CD14-positive monocyte (primary cell): ENCODE data around the gene UBR1. TPM values are rescaled to one million over a fixed set of nuclear protein-coding genes. Genes with fewer than 3 reads are reported as not detected.

Source experiments
- DNase-seq, 3 donors: peaks; one replicate each; pipeline ENCODE4 v3.0.0-alpha.2; 2011 to 2022
- H2AFZ ChIP-seq: 2 replicates; pipeline ENCODE4 v1.6.0; 2012; ENCODE audit warnings: mild to moderate bottlenecking, low read depth, low read length, inconsistent platforms; ENCODE audit not compliant: insufficient read depth, poor library complexity, severe bottlenecking
- H3K27ac ChIP-seq, 2 donors: 1 replicate in 1 of 2; 2 replicates in 1 of 2; pipeline ENCODE4 v1.5.1; 2012 to 2013; ENCODE audit warnings: low read length in 2 of 2, control low read depth in 1 of 2, inconsistent platforms in 1 of 2, low read depth in 1 of 2, mild to moderate bottlenecking in 1 of 2
- H3K27me3 ChIP-seq, 2 donors: one replicate each; pipeline versions ENCODE4 v1.6.0 to v1.6.1; 2011 to 2013; ENCODE audit warnings: low read length in 2 of 2; ENCODE audit not compliant: control insufficient read depth in 2 of 2, insufficient read depth in 2 of 2
- H3K36me3 ChIP-seq, 2 donors: replicated peaks in 1 of 2; 1 replicate in 1 of 2; 2 replicates in 1 of 2; pipeline versions ENCODE4 v1.5.1 to v1.6.1; 2012 to 2013; ENCODE audit warnings: low read length in 2 of 2, control low read depth in 1 of 2, inconsistent platforms in 1 of 2, mild to moderate bottlenecking in 1 of 2; ENCODE audit not compliant: insufficient read depth in 2 of 2, control insufficient read depth in 1 of 2
- H3K4me1 ChIP-seq, 2 donors: 1 replicate in 1 of 2; 2 replicates in 1 of 2; pipeline versions ENCODE4 v1.5.1 to v1.6.1; 2012 to 2013; ENCODE audit warnings: low read length in 2 of 2, control low read depth in 1 of 2, inconsistent platforms in 1 of 2, mild to moderate bottlenecking in 1 of 2, moderate library complexity in 1 of 2; ENCODE audit not compliant: insufficient read depth in 2 of 2, control insufficient read depth in 1 of 2
- H3K4me2 ChIP-seq: replicated peaks from 2 replicates; pipeline ENCODE3; 2012; ENCODE audit warnings: low read length, moderate library complexity, mild to moderate bottlenecking; ENCODE audit not compliant: poor library complexity, severe bottlenecking; ENCODE audit errors: extremely low read depth
- H3K4me3 ChIP-seq, 3 experiments: fragments of 200-600 bp in 1 of 3; sonication (generic) in 1 of 3; replicated peaks in 1 of 3; 1 replicate in 2 of 3; 2 replicates in 1 of 3; pipeline ENCODE4 v1.5.1; 2011 to 2013; ENCODE audit warnings: low read length in 3 of 3, mild to moderate bottlenecking in 3 of 3, control low read depth in 2 of 3, low read depth in 2 of 3, inconsistent platforms in 1 of 3, moderate library complexity in 1 of 3
- H3K79me2 ChIP-seq: 2 replicates; pipeline ENCODE4 v1.6.0; 2012; ENCODE audit warnings: mild to moderate bottlenecking, control low read depth, inconsistent platforms, low read length, moderate library complexity; ENCODE audit not compliant: insufficient read depth
- H3K9ac ChIP-seq: 2 replicates; pipeline ENCODE4 v1.6.0; 2017; ENCODE audit warnings: low read length, mild to moderate bottlenecking; ENCODE audit not compliant: insufficient read depth, poor library complexity, severe bottlenecking
- H3K9me3 ChIP-seq, 2 donors: replicated peaks in 1 of 2; 1 replicate in 1 of 2; 2 replicates in 1 of 2; pipeline versions ENCODE4 v1.5.1 to v1.6.1; 2012 to 2013; ENCODE audit warnings: low read length in 2 of 2, control low read depth in 1 of 2; ENCODE audit not compliant: control insufficient read depth in 1 of 2, insufficient read depth in 1 of 2
- H4K20me1 ChIP-seq: 2 replicates; pipeline ENCODE4 v1.6.0; 2012; ENCODE audit warnings: mild to moderate bottlenecking, low read length, control low read depth, moderate library complexity; ENCODE audit not compliant: insufficient read depth
- H3K27ac Mint-ChIP-seq, 7 donors: one replicate each; pipeline ENCODE4 v1.8.0; 2020; ENCODE audit warnings: mild to moderate bottlenecking in 7 of 7, mixed read lengths in 7 of 7, moderate library complexity in 6 of 7, inconsistent platforms in 2 of 7
- H3K27me3 Mint-ChIP-seq, 3 donors: one replicate each; pipeline ENCODE4 v1.8.0; 2021 to 2022; ENCODE audit warnings: low read depth in 3 of 3, mild to moderate bottlenecking in 3 of 3, mixed read lengths in 3 of 3, moderate library complexity in 3 of 3, inconsistent platforms in 1 of 3
- H3K36me3 Mint-ChIP-seq, 2 donors: one replicate each; pipeline ENCODE4 v1.8.0; 2020; ENCODE audit warnings: mixed read lengths in 2 of 2, inconsistent platforms in 1 of 2, mild to moderate bottlenecking in 1 of 2
- H3K4me1 Mint-ChIP-seq: one replicate; pipeline ENCODE4 v1.8.0; 2020; ENCODE audit warnings: mild to moderate bottlenecking, mixed read lengths
- H3K4me3 Mint-ChIP-seq, 2 donors: one replicate each; pipeline ENCODE4 v1.8.0; 2020; ENCODE audit warnings: mild to moderate bottlenecking in 2 of 2, mixed read lengths in 2 of 2, moderate library complexity in 1 of 2
- H3K9me3 Mint-ChIP-seq, 7 donors: one replicate each; pipeline ENCODE4 v1.8.0; 2020 to 2022; ENCODE audit warnings: mixed read lengths in 7 of 7, mild to moderate bottlenecking in 6 of 7, moderate library complexity in 6 of 7, inconsistent platforms in 2 of 7
- CTCF ChIP-seq: fragments of 200-600 bp; IDR thresholded peaks from one replicate; pipeline ENCODE4 v1.8.0; 2022; ENCODE audit warnings: antibody characterized with exemption, mild to moderate bottlenecking
- WGBS: methylation state at CpG from one replicate; pipeline ENCODE4 v1.1.5; 2013; ENCODE audit warnings: missing lambda C conversion rate; ENCODE audit not compliant: insufficient coverage; 5-methylcytosine and 5-hydroxymethylcytosine counted together
- intact Hi-C, 2 donors: fragments of 100-400 bp; cut with micrococcal nuclease; formaldehyde crosslinking; loops; one replicate each; pipeline versions ENCODE4 v1.15.0 to v1.15.1; 2023
- polyA plus RNA-seq, 3 donors: library from polyadenylated mRNA; depleted of rRNA in 1 of 3; unstranded in 2 of 3; stranded (reverse) in 1 of 3; fragments of 300-500 nt in 2 of 3; fragments of >200 nt in 1 of 3; fragmentation: Illumina TruSeq in 2 of 3; gene quantifications; 1 replicate in 2 of 3; 2 replicates in 1 of 3; pipeline ENCODE4 v1.2.3, GENCODE V29; 2012 to 2021

The UBR1 gene
- polyA plus RNA-seq, 3 donors, result 5.1 to 7.9 (median 6.3) TPM

GRCh38 chr15:42999201-42999779, 106.5 kb downstream of the UBR1 start:
- TF ChIP-seq CTCF, result no peak
- no peak for DNase-seq
- no peaks in the 10 kb centered on the region for H3K9me3 ChIP-seq
- H3K79me2 ChIP-seq, result no peaks in the 10 kb centered on the region
- no peaks in the 10 kb centered on the region for H3K27me3 ChIP-seq
- no peaks in the 10 kb centered on the region for H3K9me3 Mint-ChIP-seq
- no peak overlapping the region for H3K4me2 ChIP-seq
- intact Hi-C loops, result no loop called here
- H2AFZ ChIP-seq, result no peak overlapping the region
- H3K4me1 Mint-ChIP-seq, result no peaks in the 10 kb centered on the region
- no peak overlapping the region for H3K27ac ChIP-seq
- H3K4me3 ChIP-seq, result no peak overlapping the region
- no peaks in the 10 kb centered on the region for H3K4me1 ChIP-seq
- no peak overlapping the region for H3K9ac ChIP-seq
- 100% methylated on average over 2 of the region's 4 CpGs for WGBS
- H3K36me3 Mint-ChIP-seq, result peaks cover 48 to 69% of the 10 kb centered on the region in 2 donors
- H3K27ac Mint-ChIP-seq, result peak overlapping the region in 2 of 7 donors; percentile 42 to 58
- no peaks in the 10 kb centered on the region for H4K20me1 ChIP-seq
- H3K36me3 ChIP-seq, result peaks cover 48 to 57% of the 10 kb centered on the region in 2 donors
- H3K4me3 Mint-ChIP-seq, result no peak overlapping the region
- no peaks in the 10 kb centered on the region for H3K27me3 Mint-ChIP-seq

DNA sequence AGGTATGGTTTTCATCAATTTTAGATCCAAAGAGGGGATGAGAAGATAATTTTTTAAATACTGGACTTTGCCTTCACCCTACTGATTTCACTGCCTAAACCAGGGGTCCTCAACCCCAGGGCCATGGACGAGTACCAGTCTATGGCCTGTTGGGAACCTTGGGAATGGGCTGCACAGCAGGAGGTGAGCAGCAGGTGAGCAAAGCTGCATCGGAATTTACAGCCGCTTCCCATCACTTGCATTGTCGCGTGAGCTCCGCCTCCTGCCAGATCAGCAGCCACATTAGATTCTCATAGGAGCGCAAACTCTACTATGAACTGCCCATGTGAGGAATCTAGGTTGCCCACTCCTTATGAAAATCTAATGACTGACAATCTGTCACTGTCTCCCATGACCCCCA, 109.0 kb downstream of the UBR1 start:
- Histone ChIP-seq H3K4me3 (no peak overlapping the region), H3K9me3 (no peaks in the 10 kb centered on the region), H3K4me2 (no peak overlapping the region), H2AFZ (no peak overlapping the region), H3K4me1 (no peaks in the 10 kb centered on the region), H4K20me1 (no peaks in the 10 kb centered on the region), H3K9ac (no peak overlapping the region), H3K27me3 (no peaks in the 10 kb centered on the region), H3K27ac (no peak overlapping the region), H3K36me3 (peaks cover 34 to 40% of the 10 kb centered on the region in 2 donors), H3K79me2 (no peaks in the 10 kb centered on the region)
- Mint-ChIP-seq H3K36me3 (peaks cover 42 to 68% of the 10 kb centered on the region in 2 donors), H3K27ac (no peak overlapping the region), H3K4me1 (no peaks in the 10 kb centered on the region), H3K4me3 (no peak overlapping the region), H3K27me3 (no peaks in the 10 kb centered on the region), H3K9me3 (no peaks in the 10 kb centered on the region)
- intact Hi-C loops, result no loop called here
- no peak for TF ChIP-seq CTCF
- DNase-seq, result no peak
- 98% methylated on average over 6 of the region's 7 CpGs for WGBS
